ENCODE results near the gene C2orf66. TPM values are rescaled to one million over a fixed set of nuclear protein-coding genes. Genes with fewer than 3 reads are reported as not detected.

Gene C2orf66
- total and polyA plus RNA-seq, 12 donors, result 0.03 TPM; not detected in 11

DNA sequence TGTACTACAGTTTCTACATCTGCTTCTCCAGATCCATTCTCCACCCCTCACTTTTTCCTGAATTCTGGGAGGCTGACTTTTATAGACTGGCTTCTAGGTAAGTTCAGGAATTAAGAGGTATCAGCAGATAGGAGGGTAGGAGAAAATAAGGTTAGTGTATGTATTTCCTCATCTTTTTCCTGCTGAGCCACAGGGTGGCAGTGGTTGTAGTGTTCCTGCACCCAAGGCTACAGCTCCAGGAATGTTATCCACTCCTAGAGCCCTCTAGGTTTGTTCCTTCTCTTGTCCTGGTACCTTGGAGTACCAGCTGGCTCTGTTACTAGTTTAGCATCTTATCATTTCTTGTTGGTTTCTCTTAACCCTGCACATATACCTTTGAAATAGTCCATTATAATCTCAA is 40.7 kb upstream of the C2orf66 start:
- TF ChIP-seq, protein P1, sequence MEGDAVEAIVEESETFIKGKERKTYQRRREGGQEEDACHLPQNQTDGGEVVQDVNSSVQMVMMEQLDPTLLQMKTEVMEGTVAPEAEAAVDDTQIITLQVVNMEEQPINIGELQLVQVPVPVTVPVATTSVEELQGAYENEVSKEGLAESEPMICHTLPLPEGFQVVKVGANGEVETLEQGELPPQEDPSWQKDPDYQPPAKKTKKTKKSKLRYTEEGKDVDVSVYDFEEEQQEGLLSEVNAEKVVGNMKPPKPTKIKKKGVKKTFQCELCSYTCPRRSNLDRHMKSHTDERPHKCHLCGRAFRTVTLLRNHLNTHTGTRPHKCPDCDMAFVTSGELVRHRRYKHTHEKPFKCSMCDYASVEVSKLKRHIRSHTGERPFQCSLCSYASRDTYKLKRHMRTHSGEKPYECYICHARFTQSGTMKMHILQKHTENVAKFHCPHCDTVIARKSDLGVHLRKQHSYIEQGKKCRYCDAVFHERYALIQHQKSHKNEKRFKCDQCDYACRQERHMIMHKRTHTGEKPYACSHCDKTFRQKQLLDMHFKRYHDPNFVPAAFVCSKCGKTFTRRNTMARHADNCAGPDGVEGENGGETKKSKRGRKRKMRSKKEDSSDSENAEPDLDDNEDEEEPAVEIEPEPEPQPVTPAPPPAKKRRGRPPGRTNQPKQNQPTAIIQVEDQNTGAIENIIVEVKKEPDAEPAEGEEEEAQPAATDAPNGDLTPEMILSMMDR (IDR thresholded peaks at IDR 0.05), result peak in 6 of 9 donors; percentile 15 to 49 (median 36)
- H3K27me3 ChIP-seq, result no peaks in the 10 kb centered on the region
- ATAC-seq, result peak in 4 of 8 donors; percentile 37 to 57 (median 43)

DNA sequence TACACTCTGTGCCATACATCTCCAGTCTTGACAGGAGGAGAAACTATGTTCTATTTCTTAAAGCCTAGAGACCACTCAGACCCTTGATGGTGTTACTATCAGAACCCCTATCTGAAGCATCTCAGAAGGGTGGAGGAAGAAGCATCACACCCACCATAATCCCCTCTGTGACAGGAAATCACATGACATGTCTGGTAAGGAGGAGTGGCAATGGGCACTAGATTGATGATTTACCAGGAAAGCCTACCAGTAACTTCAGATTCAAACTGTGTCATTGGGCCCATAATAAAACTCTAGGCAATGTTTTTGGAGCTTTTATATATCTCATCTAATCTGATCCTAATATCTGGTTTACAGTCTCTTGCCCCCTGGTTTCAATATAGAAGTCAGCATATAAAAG is 37.1 kb upstream of the C2orf66 start:
- Histone ChIP-seq H3K4me1 (no peaks in the 10 kb centered on the region), H3K27ac (no peak overlapping the region), H3K9me3 (no peaks in the 10 kb centered on the region), H3K36me3 (peaks cover 0 to 70% (median 14%) of the 10 kb centered on the region in 9 donors), H3K4me3 (no peak overlapping the region), H3K27me3 (no peaks in the 10 kb centered on the region)
- intact Hi-C loops (cut with DNase I), result no loop called here
- no peak for ATAC-seq
- TF ChIP-seq, protein P1 (IDR thresholded peaks at IDR 0.05), result no peak
- DNase-seq, result no peak

More for the DNA sequence above, 40.7 kb upstream of the C2orf66 start:
- peaks cover 0 to 34% (median 0%) of the 10 kb centered on the region in 9 donors for H3K36me3 ChIP-seq
- no peaks in the 10 kb centered on the region for H3K9me3 ChIP-seq
- H3K4me1 ChIP-seq, result no peaks in the 10 kb centered on the region
- DNase-seq, result no peak
- intact Hi-C loops (cut with DNase I), result no loop called here
- no peak overlapping the region for H3K4me3 ChIP-seq
- H3K27ac ChIP-seq, result no peak overlapping the region

DNA sequence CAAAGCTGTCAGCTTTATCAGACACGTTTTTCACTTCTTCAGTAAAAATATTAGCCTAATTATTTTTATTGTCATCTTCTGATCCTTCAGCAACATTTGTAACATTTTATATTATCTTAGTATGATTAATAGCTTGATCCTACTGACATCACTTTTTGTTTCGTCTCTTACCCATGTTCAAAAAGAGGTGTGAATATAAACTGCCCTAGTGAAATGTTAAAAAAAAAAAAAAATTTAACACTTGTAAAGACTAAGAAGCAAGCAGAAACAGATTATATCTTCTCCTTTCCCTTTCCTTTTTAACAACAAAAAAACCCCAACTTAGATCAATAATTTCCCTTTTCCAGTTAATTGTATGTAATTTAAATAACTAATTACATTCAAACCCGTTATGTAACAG is 36.2 kb upstream of the C2orf66 start:
- TF ChIP-seq, protein P1 (IDR thresholded peaks at IDR 0.05), result no peak
- WGBS, 2 donors, result 89 to 90% methylated on average over 3 of the region's 3 CpGs
- Histone ChIP-seq H3K27me3 (no peaks in the 10 kb centered on the region), H3K27ac (no peak overlapping the region), H3K4me3 (no peak overlapping the region), H3K9me3 (no peaks in the 10 kb centered on the region), H3K36me3 (peaks cover 0 to 79% (median 14%) of the 10 kb centered on the region in 9 donors), H3K4me1 (no peaks in the 10 kb centered on the region)
- ATAC-seq (no peak), DNase-seq (no peak)
- intact Hi-C loops (cut with DNase I), result no loop called here

DNA sequence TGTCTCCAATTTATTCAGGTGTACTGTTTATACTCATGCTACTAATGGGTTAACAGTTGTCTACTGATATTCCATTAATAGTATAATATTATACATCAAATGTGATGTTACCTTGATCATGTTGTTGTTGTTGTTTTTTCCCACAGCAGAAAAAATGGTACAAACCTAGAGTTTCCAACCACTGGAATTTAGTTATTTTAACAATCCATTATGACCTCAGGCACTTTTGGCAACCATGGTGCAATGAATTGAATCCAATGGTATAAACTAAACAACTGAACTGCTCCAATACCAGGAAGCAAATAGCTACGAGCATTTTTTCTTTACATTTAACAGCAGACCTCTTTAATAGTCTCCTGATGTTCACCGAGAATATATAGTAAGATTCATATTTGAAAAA is 31.0 kb upstream of the C2orf66 start:
- no peak for ATAC-seq
- Histone ChIP-seq H3K4me1 (no peaks in the 10 kb centered on the region), H3K36me3 (peaks cover 0 to 96% (median 21%) of the 10 kb centered on the region in 9 donors), H3K9me3 (no peaks in the 10 kb centered on the region), H3K27me3 (no peaks in the 10 kb centered on the region), H3K4me3 (no peak overlapping the region), H3K27ac (no peak overlapping the region)
- TF ChIP-seq, protein P1 (IDR thresholded peaks at IDR 0.05), result no peak
- intact Hi-C loops (cut with DNase I), result no loop called here
- no peak for DNase-seq
- 89 to 94% methylated on average over 2 of the region's 2 CpGs for WGBS, 2 donors

Data from heart right ventricle (tissue), 16 donors.